Stimulated activated CD4-positive, alpha-beta T cell treated with anti-CD3 and anti-CD28 coated beads, Interleukin-4, amount 100 ng/mL, for 4 hours (primary cell): Measurements from ENCODE around the gene RBMS3.

Experiments used
- DNase-seq, 2 experiments: peaks; one replicate each; pipeline ENCODE4 v3.0.0-alpha.2; 2020

RBMS3 gene

DNA sequence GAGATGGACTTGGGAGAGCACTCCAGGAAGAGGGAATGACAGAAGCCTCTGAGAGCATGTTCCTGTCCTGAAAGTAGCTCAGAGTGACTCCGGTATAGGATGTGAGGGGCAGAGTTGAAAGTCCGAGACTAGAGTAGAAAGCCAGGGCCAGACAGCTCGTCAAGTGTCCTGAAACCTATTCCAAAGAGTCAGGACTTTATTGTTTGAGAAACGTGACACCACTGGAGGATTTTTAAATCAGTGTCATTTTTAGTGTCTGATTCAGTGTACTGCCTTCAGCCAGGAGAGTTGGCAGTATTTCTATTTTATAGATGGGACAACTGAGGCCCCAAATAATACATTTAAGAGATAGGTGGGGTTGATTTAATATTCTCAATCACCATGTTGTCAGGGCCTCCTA lies 1.6 kb upstream of the RBMS3 start:
- no peak for DNase-seq

DNA sequence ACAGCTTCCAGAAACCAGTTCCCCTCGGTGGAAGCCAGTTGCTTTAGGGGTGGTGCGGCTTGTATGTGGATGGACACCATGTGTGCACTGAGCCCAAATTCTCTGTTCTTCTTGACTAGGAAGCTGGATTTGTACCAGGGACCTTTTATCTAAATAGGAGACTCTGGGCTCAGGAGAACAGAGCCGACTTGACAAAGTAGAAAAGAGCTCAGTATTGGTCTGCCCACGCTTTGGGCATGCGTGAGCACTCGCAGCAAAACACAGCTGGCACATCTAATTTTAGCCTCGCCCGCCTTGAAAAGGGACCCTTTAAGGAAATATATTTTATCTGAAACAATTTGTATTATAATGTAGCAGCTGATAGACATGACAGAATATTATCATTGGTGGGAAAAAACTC lies 1.1 kb upstream of the RBMS3 start:
- no peak for DNase-seq

DNA sequence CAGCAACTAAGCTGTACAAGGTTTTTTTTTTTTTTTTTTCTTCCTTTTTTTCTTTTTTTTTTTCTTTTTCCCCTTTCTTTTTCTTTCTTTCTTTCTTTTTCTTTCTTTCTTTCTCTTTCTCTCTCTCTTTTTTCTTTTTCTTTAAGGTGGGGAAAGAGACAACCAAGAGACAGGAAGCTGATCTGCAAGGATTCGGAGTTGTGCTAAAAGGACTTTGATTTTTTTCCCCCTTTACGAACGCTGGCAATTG lies 148 bp downstream of the RBMS3 start:
- no peak for DNase-seq

DNA sequence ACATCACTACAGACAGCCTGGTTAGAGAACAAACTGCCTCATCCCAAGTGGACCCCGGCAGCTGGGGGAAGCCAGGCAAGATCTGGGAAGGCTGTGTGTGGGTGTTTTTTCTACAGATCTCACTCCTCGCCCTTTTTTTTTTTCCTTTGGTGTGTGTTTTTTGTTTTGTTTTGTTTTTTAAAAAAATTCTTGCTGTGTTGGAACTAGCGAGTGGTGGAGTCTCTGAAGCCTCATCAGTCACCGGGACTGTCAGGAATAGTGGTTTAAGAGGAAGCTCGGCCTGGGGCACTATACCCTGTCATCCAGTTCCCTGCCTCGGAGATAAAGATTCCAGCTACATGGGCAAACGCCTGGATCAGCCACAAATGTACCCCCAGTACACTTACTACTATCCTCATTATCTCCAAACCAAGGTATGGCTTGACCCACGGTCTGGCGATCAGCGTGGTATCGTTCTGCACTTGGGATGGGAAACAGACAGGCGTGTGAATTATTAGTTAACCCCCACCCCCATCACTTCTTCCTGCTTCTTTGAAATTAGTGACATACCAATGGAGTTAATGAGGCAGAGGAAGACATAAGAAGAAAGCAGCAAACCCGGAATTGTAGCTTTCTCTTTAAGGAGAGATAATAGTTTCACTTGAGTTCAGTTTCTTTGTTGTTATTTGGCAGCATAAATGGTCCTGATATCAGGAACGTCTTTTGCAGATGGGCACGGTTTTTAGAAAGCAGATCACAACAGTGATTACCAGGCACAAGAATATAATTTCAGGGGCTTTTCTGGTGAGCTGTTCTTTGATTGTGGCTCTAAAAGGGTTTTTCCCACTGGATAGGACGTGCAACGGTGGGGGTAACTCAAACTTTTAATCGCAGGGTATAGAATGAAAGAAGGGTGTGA lies 722 bp downstream of the RBMS3 start:
- DNase-seq, result no peak

DNA sequence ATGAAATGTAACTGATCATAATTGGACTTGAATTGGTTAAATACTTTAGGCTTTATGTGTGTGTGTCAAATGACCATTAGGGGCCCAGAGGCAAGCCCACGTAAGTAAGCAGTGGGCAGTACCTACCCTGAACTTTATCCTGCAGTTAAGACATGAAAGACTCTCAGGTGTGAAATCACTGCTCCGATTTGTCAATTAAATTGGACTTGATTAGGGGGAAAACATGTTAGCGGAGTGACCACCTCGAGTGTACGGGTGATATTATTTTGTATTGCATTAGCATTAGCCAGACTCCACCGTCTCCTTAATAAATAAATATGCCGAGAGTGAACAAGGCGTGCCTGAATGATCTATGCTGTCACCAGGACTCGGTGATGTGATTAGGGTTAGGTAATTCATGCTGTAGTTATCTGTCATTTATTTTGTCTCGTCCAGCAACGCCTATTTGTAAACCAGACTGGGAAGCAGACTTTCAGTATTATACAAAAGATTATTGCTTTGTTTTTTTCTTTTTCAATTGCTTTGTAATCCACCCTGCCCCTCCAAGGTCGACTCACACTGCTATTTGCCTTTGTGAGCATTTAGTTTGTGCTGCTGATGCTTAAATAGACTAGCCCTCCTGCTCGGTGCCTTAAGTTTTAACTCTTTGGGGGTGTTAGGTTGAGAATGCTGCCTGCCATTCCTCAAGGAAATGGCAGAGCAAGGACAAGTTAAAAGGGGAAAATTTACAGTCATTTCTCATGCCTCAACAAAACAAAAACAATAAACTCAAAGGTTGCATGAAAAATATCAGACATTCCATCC lies 1.8 kb downstream of the RBMS3 start:
- no peak for DNase-seq

DNA sequence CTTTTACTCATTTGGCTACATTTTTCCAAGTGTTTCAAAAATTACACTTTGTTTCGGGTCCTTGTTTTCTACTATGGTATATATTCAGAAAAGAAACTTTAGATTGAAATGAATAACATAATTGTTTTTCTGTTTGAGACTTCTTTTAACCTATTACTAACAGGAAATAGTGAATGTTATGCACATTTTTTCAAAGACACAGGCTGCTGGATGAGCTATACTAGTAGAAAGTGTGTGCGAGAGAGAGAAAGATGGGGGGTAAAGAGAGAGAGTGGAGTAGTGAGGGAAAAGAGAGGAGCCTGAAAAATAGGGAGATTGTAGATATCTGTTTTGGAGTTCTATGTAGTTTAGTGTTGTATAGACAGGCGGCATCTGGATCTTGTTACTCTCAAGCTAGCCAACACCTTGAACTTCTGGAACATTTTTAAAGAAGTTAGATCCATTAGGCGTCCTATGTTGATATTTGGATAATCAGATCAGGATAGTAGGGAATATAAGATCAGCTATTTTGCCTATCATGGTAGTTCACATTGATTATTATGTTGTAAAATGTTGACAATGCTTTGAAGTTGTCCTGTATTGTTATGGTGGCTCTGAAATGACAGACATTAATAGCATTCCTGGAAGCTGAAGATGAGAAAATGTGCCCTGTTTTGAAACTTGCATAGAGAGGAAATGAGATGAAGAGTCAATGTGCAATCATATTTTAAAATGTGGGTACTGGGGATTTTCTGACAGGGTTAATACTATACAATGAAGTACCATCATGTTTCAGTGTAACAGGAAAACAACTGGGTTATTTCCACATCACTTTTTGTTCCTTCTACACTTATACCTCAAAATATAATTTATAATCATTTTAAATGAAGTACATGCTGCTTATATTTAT lies 2.6 kb downstream of the RBMS3 start:
- no peak for DNase-seq

DNA sequence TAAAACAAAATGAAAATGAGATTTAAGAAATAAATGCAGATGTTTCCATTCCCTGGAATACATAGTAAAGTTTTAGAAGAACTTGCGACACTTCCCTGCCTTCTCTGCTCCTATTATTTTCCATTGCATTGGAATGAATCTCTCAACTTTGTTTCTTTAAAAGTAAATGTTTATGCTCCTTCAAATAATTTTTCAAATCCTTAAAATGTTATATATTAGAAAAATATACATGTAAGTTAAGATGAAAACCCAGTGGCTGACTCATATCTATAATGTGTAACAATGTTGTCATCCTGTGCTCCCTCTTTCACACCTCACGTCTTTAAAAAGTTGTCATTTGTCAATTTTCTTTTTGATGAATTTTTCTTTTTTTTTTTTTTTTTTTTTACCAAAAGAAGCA lies 3.6 kb downstream of the RBMS3 start:
- DNase-seq, result no peak

DNA sequence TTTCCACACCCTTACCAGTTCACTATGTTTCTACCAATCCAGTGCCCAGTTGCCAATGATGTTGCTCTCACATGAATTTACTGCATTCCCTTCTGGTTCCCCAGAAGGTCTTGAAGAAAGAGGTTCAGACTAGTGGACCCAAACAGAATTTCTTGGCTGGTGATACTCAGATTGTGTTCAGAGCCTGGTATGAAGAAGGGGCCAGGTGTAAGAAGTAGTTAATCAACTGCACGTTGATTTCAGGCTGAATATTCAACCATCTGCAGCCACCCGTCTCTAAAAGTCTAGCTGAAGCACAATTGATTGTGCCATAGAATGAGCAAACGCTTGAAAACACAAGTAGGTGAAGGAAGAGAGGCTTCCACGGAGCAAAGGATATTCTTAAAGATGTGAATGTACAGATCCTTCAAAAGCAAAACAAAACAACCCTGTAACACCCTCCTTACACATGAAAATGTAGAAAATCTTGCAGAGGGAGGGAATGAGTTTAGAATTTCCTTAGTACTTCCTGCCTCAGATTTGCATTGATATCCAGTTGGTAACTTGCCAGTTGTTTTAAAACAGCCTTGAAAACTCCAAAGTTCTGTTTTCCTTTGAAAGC lies 4.7 kb downstream of the RBMS3 start:
- DNase-seq, result no peak

DNA sequence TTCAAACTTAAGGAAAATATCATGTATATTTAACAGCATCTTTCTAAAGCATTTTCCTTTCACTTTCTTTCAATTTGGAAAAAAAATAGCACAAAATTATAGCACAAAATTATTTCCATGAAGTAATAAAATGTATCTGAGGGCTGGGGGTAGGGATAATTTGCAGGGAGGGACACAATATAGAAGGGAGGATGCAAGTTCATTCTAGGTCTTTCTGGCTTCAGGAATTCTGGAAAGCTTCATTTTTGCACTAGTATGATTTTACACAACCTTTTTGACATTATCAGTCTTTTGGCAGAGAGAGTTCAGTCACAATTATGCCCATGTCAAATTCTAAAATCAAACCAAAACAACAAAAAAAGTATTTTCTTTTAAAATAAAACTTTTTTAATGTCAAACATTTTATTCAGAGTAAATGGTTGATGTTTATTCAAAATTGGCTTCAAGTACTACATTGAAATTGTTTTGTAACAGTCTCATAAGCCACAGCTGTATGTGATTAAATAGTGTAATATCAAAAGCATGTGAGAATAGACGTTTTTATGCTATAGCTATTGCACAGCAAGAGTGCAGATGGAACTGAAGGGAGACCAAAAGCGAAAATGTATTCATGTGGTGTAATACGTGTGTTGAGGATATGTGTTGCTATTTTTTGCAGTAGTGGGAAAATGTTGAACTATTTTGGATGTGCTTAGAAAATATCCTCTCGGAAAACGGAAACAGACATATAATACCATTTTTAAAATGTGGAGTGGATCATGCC lies 5.8 kb downstream of the RBMS3 start:
- DNase-seq, result no peak

DNA sequence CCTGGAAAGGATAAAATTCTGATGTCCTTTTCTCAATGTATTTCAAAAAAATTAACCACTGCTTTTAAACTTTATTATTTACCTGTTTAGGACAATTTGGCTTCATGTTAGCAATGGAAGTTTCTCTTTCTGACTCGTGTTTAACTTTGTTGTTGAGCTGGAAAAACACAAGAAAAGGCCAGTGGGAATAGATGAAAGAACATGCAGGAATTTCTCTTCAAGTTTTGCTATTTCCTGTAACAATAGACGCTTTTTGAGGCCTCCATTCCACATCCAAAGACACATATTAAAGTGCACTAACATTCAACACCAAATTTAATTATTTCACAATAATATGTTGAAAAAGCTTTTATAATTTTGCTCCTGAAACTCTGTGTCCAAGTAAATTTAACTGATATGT lies 9.7 kb downstream of the RBMS3 start:
- DNase-seq, result no peak

DNA sequence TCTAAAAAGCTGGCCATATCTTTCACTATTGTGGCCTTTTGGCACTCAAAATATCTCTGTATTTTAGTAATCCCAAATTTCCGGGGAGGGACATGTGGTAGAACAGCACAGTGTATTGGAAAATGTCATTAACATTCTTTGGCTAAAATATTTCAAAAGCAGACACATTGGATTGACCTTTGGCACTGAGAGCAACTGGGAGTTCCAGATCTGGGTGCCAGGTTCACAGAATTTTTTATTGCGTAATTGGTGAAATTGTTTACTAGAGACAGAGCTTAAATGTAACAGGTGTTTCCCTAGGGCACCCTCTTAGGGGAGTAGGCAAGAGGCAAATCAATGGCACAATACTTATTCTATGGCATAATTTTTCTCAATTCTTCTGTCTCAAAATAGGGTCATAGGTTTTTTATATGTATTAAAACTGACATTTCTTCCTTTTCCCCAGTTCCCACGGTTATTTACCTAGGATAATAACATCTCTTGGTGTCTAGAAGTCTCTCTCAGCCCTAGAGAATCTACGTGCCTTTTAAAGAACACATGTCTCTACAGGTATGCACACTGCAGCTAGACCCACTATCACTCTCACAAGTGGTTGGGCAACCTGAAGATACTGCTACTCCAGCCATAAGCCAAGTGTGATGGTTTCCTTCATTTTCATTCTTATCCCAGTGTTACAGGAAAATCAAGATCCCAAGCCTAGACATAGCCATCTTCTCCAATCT lies 10.6 kb downstream of the RBMS3 start:
- no peak for DNase-seq

DNA sequence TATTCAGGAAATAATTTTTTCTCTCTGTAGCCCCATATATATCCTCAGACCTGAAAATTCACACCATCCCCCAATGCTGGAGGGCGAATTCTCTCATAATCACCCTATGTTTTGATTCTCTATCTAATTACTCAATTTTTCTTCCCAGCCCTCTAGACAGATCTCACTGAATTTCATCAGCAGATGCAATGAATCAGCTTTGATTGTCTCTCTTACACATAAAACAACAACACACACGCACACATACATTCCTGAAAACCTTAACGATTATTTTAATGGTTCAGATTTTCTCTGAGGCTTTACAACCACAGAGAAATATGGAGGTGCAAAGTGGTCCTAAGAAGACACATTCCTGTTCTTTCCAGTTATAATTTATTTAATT lies 11.1 kb downstream of the RBMS3 start:
- no peak for DNase-seq

DNA sequence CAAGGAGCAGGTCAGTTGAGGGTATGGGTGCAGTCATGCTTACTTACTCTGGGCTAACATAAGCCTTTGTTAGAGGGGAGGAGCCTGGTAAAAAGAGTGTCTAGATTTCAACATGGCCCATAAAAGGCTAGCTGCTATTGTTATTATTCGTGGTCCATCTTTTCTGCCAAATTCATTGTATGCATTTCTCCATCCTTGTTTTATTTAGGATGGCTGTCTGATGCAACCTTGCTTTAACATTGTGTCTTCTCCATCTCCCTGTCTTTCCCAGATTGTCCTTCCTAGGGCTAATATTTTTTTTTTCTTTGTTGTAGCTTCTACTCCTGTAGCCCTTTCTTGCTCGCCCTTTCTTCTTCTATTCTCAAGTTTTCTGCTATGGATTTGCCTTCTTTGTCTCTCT lies 12.6 kb downstream of the RBMS3 start:
- DNase-seq, result no peak

DNA sequence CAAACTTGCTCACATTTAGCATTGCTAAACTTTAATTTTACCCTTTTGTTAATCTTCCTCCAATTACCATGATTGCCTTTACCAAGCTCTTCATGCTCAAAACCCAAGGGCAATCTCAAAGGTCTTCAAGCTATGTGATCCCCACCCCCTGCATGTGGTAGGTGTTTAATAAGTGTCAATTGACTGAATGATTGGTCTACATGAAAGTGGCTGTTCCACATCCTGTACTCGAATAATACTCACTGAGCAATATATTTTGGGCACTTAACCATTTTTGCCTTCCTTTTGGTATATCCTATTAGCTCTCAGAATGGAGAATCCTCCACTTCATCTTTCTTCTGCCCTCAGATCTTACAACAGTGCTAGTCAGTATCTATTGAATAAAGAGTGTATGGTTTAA lies 17.1 kb downstream of the RBMS3 start:
- DNase-seq, result no peak

DNA sequence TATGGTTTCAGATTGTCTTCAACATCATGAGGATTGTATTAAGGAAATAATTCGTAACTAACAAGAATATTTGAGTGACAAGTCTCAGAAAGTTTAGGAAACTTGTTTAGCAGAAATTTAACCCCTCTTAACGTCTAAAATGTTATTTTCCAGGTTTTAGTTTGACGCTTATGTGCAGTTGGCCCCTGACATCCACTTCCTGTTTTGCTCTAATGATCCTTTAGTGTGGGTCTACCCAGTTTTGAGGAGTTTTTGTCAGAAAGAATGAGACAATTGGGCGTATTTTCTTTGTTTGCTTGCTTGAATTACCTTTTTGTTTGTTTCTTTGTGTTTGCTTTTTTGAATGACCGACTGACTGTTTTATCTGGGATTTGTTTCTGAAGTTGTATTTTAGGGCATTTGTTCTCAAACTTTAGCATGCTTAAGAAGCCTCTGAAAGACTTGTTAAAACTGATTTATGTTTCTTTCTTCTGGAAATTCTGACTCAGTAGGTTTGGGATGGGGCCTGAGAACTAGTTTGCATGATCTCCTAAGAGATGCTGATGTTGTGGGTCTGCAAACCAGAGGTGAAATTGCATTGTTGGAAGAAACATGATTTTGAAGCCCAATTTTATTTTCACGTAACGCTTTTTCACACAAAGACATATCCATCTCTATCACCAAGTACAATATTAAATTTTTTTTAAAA lies 20.6 kb downstream of the RBMS3 start:
- no peak for DNase-seq

DNA sequence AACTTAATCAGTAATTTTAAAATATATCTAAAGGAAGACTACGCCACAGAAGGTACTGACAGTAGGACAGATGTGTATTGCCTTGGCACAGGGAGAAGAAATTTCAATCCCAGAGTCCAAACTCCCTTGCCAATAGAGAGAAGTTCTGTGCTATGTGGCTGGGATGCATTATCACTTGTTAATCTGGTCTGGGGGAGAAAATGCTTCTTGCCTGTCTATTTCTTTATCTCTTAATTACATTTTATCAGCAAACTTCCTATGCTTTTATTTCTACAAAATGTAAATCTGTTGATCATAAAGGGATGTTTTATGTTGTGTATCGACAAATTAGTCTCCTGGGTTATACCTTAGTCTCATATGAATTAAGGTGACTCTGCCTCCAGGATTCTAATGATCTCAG lies 21.7 kb downstream of the RBMS3 start:
- DNase-seq, result no peak

DNA sequence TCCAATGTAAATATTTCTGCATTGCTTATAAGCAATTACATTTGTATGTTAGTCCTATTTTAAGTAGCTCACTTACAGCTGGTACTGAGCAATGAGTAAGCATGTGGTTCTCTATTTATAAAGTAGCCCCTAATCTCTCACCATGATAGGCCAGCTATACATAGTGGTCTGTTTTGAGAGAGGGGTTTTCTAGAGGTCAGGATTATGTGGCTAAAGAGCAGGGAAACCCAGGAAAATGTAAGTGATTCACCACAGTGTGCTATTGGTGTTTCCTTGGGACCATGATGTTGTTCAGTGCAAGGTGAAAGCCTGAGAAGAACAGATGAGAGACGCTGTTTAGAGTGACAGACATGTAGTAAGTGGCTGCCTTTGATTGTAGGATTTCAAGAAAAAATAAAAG lies 26.4 kb downstream of the RBMS3 start:
- DNase-seq, result no peak

DNA sequence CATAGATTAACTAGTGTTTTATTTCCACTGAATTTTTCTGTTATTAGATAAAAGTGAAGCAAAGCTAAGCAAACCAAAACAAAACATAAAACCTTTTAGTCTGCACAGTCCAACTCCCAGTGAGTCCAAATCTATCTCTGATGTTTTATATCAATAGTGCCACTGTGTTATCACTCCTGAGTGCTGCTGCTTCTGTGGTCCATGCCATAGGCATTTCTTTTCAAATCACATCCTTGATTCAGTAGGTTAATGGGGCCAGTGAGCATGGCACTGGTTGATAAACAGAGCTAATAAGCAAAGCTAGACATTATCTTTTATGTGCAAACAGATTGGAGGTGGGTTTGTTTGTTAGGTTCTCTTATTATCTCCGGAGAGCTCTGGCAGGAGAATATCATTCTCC lies 30.0 kb downstream of the RBMS3 start:
- no peak for DNase-seq

DNA sequence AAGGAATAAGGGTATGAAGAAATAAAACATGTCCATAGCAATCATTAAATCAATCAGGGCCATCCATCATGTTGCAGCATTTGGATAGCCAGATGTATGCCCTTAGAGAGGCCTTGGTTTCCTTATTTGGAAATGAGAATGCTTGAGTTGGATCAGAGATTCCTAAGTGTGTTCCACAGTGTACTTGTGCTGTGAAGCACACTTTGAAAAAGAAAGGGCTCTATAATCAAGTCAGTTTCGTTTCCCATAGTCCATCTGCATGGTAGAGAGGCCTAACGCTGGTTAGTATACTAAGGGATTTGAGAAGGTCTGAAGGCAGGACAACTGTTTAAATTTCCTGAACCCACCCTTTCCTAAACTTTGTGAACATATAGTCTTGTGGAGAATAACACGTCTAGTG lies 30.9 kb downstream of the RBMS3 start:
- no peak for DNase-seq

DNA sequence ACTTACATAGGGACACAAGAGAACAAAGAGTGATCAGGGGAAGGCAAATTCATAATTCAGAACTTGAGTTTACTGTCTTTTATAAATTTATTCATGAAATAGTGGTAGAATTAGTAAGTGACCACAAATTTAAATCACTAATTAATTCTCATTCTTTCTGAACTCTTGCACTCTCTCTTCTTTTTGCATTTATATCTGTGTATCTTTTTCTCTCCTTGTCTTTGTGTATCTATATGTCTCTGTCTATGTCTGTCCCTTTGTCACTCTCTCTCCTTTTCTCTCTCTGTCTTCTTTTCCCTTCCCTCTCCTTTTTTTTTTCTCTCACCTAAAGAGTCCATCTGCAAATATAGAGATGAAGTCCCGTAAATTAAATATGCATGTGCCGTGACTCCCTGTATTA lies 31.5 kb downstream of the RBMS3 start:
- no peak for DNase-seq

DNA sequence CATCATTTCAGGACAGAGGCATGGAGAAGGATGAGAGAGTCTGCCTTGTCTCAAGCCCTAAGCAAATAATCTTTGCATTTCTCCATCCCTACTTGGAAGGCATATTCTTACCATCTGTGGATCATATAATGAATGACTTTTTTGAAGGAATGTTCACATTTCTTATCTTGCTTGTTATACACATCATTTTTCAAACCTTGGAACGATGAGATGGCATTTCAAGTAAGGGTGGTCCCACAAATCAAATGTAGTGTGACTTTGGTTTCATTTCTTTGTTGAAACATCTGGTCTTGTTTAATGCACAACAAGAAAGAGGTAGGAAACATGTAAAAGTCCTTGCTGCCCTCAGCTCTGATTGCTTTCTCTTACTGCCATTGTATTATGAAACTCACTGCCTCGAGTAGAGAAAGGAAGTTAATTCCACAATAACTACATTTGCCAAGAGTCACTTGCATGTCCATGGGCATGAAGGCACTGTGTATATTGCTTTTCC lies 32.1 kb downstream of the RBMS3 start:
- DNase-seq, result no peak
